HuH-7 (cell line): ENCODE measurements around the gene IDH1.

ENCODE experiments used
- DNase-seq: peaks from one replicate; pipeline ENCODE4 v3.0.0; 2011; ENCODE audit warnings: low spot score

The IDH1 gene

DNA sequence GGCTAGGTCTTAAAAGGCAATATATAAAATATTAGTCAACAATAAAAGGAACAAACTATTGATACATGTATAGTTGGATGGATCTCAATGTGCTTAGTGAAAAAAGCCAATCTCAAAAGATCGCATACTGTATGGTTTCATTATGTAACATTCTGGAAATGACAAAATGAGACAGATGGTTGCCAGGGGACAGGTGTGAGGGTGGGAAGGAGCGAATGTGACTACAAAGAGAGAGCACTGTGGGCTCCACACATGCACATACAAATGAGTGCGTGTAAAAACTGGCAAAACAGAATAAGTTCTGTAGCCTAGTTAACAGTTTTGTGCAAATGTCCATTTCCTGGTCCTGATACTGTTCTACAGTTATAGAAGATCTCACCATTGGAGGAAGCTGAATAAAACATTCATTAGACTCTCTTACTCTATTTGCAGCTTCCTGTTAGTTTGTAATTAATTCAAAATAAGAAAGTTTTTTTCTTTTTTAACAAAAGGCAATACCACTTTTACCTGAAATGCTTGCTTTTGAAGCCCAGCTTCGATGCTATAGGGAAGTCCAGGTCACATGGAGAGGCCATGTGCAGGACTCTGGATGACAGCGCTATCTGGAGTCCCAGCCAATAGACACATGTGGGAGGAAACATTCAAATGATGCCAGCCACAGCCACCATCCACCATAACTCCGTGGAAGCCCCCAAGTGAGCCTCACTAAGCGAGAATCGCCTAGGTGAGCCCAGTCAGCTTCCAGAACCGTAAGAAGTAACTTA lies 44.0 kb downstream of the IDH1 start:
- no peak for DNase-seq

DNA sequence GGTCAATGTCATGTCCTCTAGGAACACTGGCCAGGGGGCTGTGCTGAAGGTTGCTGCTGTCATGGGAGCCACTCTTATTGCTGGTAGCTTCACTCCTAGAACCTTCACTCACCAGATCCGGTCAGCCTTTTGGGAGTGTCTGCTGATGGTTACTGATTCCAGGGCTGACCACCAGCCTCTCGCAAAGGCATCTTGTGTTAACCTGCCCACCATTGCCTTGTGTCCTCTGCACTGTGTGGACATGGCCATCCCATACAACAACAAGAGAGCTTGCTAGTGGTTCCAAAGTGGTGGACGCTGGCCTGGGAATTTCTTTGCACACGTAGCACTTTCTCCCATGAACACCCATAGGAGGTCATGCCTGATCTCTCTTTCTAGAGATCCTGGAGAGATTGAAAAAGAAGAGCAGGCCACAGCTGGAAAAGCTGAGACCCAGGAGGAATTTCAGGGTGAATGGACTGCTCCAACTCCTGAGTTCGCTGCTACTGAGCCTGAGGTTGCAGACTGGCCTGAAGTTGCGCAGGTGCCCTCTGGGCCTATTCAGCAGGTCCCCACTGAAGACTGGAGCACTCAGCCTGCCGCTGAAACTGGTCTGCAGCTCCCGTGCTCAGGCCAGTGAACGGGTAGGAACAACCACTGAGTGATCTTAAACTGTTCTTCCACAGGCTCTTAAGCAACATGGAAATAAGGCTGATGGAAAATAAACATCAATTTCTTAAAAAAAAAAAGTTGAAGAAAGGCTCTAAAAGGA lies 46.4 kb downstream of the IDH1 start:
- DNase-seq, result no peak

DNA sequence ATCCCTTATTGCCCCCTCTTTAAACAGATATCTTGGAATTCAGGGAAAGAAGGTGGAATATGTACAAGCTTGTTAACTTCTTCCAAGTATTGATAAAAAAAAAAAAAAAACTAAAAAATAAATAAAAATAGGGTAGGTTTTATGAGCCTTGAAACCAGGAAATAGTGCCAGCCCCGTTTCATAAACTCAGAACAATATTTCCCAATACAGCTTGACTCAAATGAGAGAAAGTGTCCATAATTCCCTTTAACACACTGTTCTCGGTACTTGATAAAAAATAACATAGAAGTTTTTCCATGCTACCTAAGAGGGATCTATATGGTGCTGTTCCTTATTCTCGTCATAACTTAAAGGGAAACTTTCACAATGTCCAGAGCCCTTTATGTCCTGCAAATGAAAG lies 47.1 kb downstream of the IDH1 start:
- no peak for DNase-seq

GRCh38 chr2:208204166-208204565 lies 50.7 kb downstream of the IDH1 start:
- DNase-seq, result no peak

DNA sequence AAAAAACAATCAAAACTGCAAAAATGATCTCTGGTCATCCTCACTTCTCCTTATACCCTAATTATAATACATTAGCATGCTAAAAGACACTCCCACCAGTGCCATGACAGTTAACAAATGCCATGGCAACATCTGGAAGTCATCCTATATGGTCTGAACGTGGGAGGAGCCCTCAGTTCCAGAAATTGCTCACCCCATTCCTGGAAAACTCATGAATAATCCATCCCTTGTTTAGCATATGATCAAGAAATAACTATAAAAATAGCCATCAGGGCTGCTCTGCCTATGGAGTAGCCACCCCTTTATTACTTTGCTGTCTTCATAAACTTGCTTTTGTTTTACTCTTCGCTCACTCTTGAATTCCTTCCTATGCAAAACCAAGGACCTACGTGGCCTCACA lies 59.3 kb downstream of the IDH1 start:
- DNase-seq, result no peak

DNA sequence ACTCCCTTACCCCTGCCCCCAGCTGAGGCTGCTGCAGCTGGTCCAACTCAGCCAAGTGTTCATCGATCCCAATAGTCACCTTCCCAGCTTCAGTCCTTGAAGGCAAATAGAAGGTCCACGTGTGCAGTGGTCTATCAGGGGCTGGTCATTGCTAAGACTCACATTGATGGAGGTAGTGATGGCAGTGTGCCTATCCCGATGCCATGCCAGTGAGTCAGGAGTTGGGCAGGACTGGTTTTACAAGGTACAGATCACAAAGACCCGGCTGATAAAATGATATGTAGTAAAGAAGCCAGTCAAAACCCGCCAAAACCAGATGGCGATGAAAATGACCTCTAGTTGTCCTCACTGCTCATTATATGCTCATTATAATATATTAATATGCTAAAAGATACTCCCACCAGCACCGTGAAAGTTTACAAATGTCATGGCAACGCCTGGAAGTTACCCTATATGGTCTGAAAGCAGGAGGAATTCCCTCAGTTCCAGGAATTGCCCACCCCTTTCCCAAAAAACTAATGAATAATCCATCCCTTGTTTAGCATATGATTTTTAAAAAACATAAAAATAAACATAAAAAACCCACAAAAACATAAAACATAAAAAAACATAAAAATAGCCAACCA lies 62.1 kb downstream of the IDH1 start:
- no peak for DNase-seq

DNA sequence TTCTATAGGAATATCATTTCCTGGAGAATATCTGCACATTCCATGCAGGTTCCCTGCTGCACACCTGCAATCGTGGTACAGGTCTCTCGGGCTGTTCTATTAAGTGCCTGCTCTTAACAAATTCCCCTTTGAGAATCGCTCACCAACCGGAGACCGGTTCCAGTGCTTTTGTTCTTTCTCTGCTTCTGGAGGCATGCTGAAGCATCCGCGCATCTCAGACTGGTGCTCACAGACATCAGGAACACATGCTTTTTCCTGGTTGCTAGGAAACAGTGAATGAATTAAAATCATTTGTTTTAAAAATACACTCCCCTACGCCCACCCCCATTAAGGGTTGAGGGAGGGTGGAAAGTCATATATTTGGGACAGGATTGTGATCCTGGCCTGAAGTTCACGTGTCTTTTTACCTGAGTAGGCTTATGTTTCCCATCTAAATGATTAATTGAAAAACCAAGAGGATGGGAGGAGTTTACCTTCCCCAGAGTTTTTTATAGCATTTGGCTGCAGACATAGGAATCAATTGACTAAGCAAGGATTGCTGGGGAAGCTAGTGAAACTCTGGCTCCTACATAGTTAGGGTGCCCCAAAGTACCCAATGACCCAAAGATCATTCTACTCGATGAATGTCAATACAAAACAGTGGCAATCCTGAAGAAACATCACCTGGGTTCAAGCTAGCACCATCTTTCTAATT lies 64.9 kb downstream of the IDH1 start, which contains the start of gene C2orf80:
Gene C2orf80, minus strand, starts transcription at position 221 of the 694 bp plus-strand sequence. CDS start 3,044 bp downstream, outside the sequence.
- no peak for DNase-seq

GRCh38 chr2:208189069-208189809 lies 65.6 kb downstream of the IDH1 start:
- no peak for DNase-seq

- no peak for DNase-seq
These were observed 68.0 kb downstream of the IDH1 start for GRCh38 chr2:208186893-208187292.

- no peak for DNase-seq
These were observed 68.4 kb downstream of the IDH1 start for GRCh38 chr2:208186465-208186864.
